ENCODE measurements around the gene SHKBP1. TPM values are rescaled to one million over a fixed set of nuclear protein-coding genes. Genes with fewer than 3 reads are reported as not detected.

The SHKBP1 gene
- total RNA-seq, 3 donors from 2014 or later = 25.8 to 42.9 (median 34.1) TPM

- no peaks in the 10 kb centered on the region for H3K36me3 ChIP-seq
- peaks cover 17 to 19% of the 10 kb centered on the region in 2 donors for H3K4me1 ChIP-seq
- intact Hi-C loops (cut with DNase I; ENCODE audit: low total_unique reads) = no loop called here
- DNase-seq (ENCODE audit: low spot score in 2 of 2) = peak; percentile 87 to 93
- no peaks in the 10 kb centered on the region for H3K9me3 ChIP-seq
- peaks cover 0 to 28% of the 10 kb centered on the region in 2 donors for H3K27me3 ChIP-seq
- no peak overlapping the region for H3K27ac ChIP-seq
- peak overlapping the region in 1 of 3 donors; percentile 41 for H3K4me3 ChIP-seq
- TF ChIP-seq POLR2AphosphoS5 (IDR thresholded peaks at IDR 0.05) = peak in 1 of 3 donors; percentile 38
- no peak for TF ChIP-seq POLR2A (IDR thresholded peaks at IDR 0.05)
- peak; percentile 94 to 98 (median 96) for TF ChIP-seq CTCF (IDR thresholded peaks at IDR 0.05)
These were observed 21.6 kb downstream of the SHKBP1 start for GRCh38 chr19:40598121-40598917.

- H3K4me3 ChIP-seq = no peak overlapping the region
- H3K27ac ChIP-seq = no peak overlapping the region
- peaks cover 0 to 28% of the 10 kb centered on the region in 2 donors for H3K27me3 ChIP-seq
These were observed 22.2 kb downstream of the SHKBP1 start for GRCh38 chr19:40598918-40599307.

GRCh38 chr19:40599331-40599901, 22.7 kb downstream of the SHKBP1 start:
- DNase-seq (ENCODE audit: low spot score in 2 of 2) = no peak
- no peaks in the 10 kb centered on the region for H3K36me3 ChIP-seq
- H3K9me3 ChIP-seq = no peaks in the 10 kb centered on the region
- peak overlapping the region; percentile 10 to 76 for H3K27ac ChIP-seq
- intact Hi-C loops (cut with DNase I; ENCODE audit: low total_unique reads) = no loop called here
- peaks cover 0 to 28% of the 10 kb centered on the region in 2 donors for H3K27me3 ChIP-seq
- TF ChIP-seq CTCF (IDR thresholded peaks at IDR 0.05) (no peak), POLR2A (IDR thresholded peaks at IDR 0.05) (no peak)
- H3K4me3 ChIP-seq = peak overlapping the region in 2 of 3 donors; percentile 11 to 70
- H3K4me1 ChIP-seq = peaks cover 17 to 23% of the 10 kb centered on the region in 2 donors

More at GRCh38 chr19:40598918-40599307, 22.2 kb downstream of the SHKBP1 start:
- intact Hi-C loops (cut with DNase I; ENCODE audit: low total_unique reads) = no loop called here
- no peak for TF ChIP-seq POLR2AphosphoS5 (IDR thresholded peaks at IDR 0.05)
- no peak for TF ChIP-seq CTCF (IDR thresholded peaks at IDR 0.05)
- no peak for TF ChIP-seq POLR2A (IDR thresholded peaks at IDR 0.05)
- no peaks in the 10 kb centered on the region for H3K36me3 ChIP-seq
- no peaks in the 10 kb centered on the region for H3K9me3 ChIP-seq
- no peak for DNase-seq (ENCODE audit: low spot score in 2 of 2)
- peaks cover 17 to 19% of the 10 kb centered on the region in 2 donors for H3K4me1 ChIP-seq

- Histone ChIP-seq H3K27me3 (peaks cover 0 to 28% of the 10 kb centered on the region in 2 donors), H3K4me3 (peak overlapping the region; percentile 11 to 70 (median 15)), H3K27ac (peak overlapping the region; percentile 10 to 76), H3K36me3 (no peaks in the 10 kb centered on the region), H3K9me3 (no peaks in the 10 kb centered on the region), H3K4me1 (peaks cover 17 to 24% of the 10 kb centered on the region in 2 donors)
- intact Hi-C loops (cut with DNase I; ENCODE audit: low total_unique reads) = no loop called here
- TF ChIP-seq POLR2A (IDR thresholded peaks at IDR 0.05) (no peak), POLR2AphosphoS5 (IDR thresholded peaks at IDR 0.05) (no peak), CTCF (IDR thresholded peaks at IDR 0.05) (no peak)
- no peak for DNase-seq (ENCODE audit: low spot score in 2 of 2)
These were observed 23.4 kb downstream of the SHKBP1 start for GRCh38 chr19:40599902-40600569.
